Activated B cell treated with CpG ODN at 0.5 μM for 24 hours (primary cell): ENCODE results near the gene PCNP. TPM values are rescaled to one million over a fixed set of nuclear protein-coding genes. Genes with fewer than 3 reads are reported as not detected.

Source experiments
- ATAC-seq: fragments of 200-7000 bp; cut with Tn5 transposase; one replicate; pipeline ENCODE4 v1.10.0; 2021; ENCODE audit warnings: low read depth, mild to moderate bottlenecking, moderate library complexity
- CTCF ChIA-PET: fragments of 350-600 bp; sonication (Branson Sonifier 250); formaldehyde crosslinking; loops from one replicate; lab custom pipeline; 2021; ENCODE audit warnings: antibody characterized with exemption; lab: Charles Lee
- POLR2A ChIA-PET: fragments of 350-600 bp; sonication (Branson Sonifier 250); formaldehyde crosslinking; loops from one replicate; lab custom pipeline; 2021; ENCODE audit warnings: antibody characterized with exemption; lab: Charles Lee
- DNase-seq: peaks from one replicate; pipeline ENCODE4 v3.0.0; 2022
- H3K27ac Mint-ChIP-seq: one replicate; pipeline ENCODE4 v1.8.0; 2020; ENCODE audit warnings: mixed read lengths
- H3K27me3 Mint-ChIP-seq: one replicate; pipeline ENCODE4 v1.8.0; 2021; ENCODE audit warnings: mixed read lengths
- H3K36me3 Mint-ChIP-seq: one replicate; pipeline ENCODE4 v1.8.0; 2021; ENCODE audit warnings: low read depth, mixed read lengths
- H3K4me1 Mint-ChIP-seq: one replicate; pipeline ENCODE4 v1.8.0; 2021; ENCODE audit warnings: mixed read lengths
- H3K4me3 Mint-ChIP-seq: one replicate; pipeline ENCODE4 v1.8.0; 2020; ENCODE audit warnings: mild to moderate bottlenecking, mixed read lengths
- H3K9me3 Mint-ChIP-seq: one replicate; pipeline ENCODE4 v1.8.0; 2020; ENCODE audit warnings: mixed read lengths
- intact Hi-C: fragments of 100-400 bp; cut with micrococcal nuclease; formaldehyde crosslinking; loops from one replicate; pipeline ENCODE4 v1.15.1; 2024
- total RNA-seq: library from RNA; stranded (reverse); gene quantifications from 2 replicates; pipeline ENCODE4 v1.2.3, GENCODE V29; 2022
- TF ChIP-seq, protein P1 (sequence below): fragments of 200-600 bp; IDR thresholded peaks from one replicate; pipeline ENCODE4 v1.8.0; 2022; ENCODE audit warnings: antibody characterized with exemption, mild to moderate bottlenecking

Gene PCNP
- total RNA-seq, 1 donor from 2014 or later: 149 TPM

DNA sequence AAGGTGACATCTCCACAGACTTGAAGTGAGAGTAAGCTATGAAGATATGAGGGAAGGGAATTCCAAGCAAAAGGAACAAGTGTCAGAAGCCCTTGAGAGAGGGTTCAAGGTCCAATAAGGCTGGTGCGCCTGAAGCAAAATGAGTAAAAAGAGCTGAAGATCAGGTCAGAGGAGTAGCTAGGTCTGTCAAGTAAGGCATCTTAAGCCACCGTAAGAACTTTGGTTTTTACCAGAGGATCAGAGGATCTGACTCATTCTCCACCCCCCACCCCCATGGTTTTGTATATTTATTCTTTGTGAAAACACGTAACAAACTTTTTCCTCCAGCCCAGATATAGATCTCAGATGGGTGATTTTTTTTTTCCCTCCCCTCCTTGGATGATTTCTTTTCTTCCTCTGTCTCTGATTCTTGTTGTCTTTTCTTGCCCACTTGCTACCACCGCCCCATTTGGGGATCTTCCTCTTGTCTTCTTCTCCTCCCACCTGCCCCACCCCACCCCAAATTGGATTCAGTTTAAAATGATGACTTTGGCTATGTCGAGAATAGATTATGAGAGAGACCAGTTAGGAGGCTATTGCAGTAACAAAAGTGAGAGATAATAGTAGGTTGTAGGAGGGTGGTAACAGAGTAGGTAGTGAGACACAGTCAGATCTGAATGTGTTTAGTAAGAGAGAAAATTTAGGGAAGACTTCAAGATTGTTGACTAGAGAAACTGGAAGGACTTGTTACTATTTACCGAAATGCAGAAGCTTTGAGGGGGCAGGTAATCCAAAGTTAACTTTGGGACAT lies 6.3 kb upstream of the PCNP start:
- Mint-ChIP-seq H3K27ac (no peak overlapping the region), H3K36me3 (peaks cover 38% of the 10 kb centered on the region), H3K4me1 (peaks cover 28% of the 10 kb centered on the region), H3K27me3 (no peaks in the 10 kb centered on the region), H3K9me3 (no peaks in the 10 kb centered on the region), H3K4me3 (no peak overlapping the region)
- no peak for ATAC-seq
- POLR2A ChIA-PET: no interaction called here
- TF ChIP-seq, protein P1, sequence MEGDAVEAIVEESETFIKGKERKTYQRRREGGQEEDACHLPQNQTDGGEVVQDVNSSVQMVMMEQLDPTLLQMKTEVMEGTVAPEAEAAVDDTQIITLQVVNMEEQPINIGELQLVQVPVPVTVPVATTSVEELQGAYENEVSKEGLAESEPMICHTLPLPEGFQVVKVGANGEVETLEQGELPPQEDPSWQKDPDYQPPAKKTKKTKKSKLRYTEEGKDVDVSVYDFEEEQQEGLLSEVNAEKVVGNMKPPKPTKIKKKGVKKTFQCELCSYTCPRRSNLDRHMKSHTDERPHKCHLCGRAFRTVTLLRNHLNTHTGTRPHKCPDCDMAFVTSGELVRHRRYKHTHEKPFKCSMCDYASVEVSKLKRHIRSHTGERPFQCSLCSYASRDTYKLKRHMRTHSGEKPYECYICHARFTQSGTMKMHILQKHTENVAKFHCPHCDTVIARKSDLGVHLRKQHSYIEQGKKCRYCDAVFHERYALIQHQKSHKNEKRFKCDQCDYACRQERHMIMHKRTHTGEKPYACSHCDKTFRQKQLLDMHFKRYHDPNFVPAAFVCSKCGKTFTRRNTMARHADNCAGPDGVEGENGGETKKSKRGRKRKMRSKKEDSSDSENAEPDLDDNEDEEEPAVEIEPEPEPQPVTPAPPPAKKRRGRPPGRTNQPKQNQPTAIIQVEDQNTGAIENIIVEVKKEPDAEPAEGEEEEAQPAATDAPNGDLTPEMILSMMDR: no peak
- no peak for DNase-seq
- CTCF ChIA-PET: no interaction called here
- intact Hi-C loops: no loop called here

DNA sequence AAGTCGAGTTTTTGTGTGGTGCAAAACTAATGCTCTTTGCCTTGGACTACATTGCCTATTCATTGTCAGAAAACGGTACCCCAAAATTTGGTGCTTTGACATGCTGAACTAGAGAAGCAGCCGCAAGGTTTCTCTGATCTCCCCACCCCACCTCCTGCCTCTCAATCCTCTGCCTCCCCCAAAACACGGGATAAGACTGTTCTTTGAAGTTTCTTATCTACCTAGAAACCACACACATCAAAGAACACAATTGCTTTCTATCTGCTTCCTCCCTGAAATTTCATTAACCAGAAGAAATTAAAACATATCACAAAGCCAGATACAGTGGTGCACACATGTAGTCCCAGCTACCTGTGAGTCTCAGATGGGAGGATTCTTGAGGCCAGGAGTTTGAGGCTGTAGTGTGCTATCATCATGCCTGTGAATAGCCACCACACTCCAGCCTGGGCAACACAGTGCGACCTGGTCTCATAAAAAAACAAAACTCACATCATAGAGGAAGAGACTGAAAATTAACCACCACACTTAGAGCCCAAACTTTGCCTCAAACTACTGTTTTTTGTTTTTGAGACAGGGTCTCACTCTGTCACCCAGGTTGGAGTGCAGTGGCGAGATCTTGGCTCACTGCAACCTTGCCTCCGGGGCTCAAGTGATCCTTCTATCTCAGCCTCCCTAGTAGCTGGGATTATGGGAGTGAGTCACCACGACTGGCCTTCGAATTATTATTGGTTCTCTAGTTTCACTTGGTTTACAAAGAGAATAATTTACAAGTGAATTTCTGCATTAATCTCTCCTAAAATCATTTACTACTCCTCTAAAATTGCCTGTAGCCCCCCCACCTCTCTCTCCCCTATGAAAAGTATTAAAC lies 2.7 kb upstream of the PCNP start:
- no peak for ATAC-seq
- CTCF ChIA-PET: no interaction called here
- intact Hi-C loops: loop anchor here (5.0 to 10.0 kb wide), 3 partner anchors 661 to 1756 kb away; partner anchors contain the start of gene CMSS1
- DNase-seq: no peak
- H3K36me3 Mint-ChIP-seq: peaks cover 33% of the 10 kb centered on the region
- peaks cover 26% of the 10 kb centered on the region for H3K4me1 Mint-ChIP-seq
- TF ChIP-seq, protein P1: no peak
- no peak overlapping the region for H3K27ac Mint-ChIP-seq
- no peak overlapping the region for H3K4me3 Mint-ChIP-seq
- POLR2A ChIA-PET: interaction anchor here (0.6 to 1.2 kb wide), 2 partner anchors 10 to 181 kb away, joined by 10 to 16 read pairs; partner anchors contain the start of gene TRMT10C
- H3K9me3 Mint-ChIP-seq: no peaks in the 10 kb centered on the region
- H3K27me3 Mint-ChIP-seq: no peaks in the 10 kb centered on the region

DNA sequence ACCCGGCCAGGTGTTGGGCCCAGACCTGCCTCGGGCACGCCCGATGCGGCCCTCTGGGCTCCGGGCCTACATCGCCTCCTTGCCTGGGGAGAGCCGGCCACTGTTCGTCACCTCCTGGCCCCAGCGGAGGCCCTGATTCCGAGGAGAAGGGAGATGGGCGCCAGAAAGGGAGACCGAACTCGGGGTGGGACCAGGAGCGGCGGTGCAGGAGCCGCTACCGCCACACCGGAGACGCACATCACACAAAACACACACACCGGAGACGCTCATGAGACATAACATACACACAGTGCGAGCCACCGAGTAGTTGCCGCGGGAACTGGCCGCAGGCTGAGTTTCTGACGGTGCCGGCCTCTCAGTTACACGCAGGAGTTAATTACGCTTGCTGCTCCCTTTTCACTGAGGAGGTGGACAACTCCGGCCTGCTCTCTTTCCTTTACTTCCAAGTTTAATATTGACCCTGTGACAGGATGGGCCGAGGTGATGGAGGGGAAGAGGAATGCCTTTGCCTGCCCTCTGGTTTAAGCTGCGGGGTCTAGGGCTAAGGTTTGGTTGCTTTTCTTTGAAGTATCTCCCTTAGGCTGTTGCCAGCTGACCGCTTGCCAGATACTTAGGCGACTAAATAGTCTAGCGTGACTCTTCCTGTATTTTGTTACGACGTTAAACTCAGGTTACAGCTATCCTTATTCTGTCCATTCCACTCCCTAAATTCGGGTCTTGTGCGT lies 570 bp downstream of the PCNP start:
- Mint-ChIP-seq H3K4me1 (peaks cover 53% of the 10 kb centered on the region), H3K4me3 (peak overlapping the region; percentile 99), H3K27me3 (no peaks in the 10 kb centered on the region), H3K9me3 (no peaks in the 10 kb centered on the region), H3K27ac (peak overlapping the region; percentile 96), H3K36me3 (peaks cover 38% of the 10 kb centered on the region)
- TF ChIP-seq, protein P1: no peak
- ChIA-PET POLR2A (interaction anchor here (1.0 to 3.2 kb wide), 12 partner anchors 12 to 865 kb away, joined by 3 to 94 read pairs (median 4); partner anchors contain the start of genes CEP97, NXPE3, RPL24 and SENP7), CTCF (interaction anchor here (0.8 to 1.8 kb wide), 8 partner anchors 10 to 228 kb away, joined by 3 to 10 read pairs (median 4); partner anchors contain the start of genes TRMT10C and ZBTB11)
- ATAC-seq (peak; percentile 53), DNase-seq (no peak)
- intact Hi-C loops: loop anchor here (1.0 to 10.0 kb wide), 12 partner anchors 20 to 1760 kb away; partner anchors contain the start of genes CEP97, CMSS1, LNP1 and NIT2

DNA sequence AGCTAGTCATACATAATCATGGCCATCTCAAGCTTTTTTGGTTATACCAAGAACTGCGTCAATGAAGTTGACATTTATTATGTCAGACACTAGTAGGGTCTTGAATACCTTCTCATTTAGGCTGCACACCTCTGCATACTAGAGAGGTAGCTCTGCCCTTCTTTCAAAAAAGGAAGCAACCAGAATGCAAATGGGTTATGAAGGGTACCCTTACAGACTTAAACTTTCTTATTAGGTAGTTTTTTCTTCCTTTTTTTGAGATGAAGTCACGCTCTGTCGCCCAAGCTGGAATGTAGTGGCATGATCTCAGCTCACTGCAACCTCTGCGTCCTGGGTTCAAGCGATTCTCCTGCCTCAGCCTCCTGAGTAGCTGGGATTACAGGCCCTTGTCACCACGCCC lies 3.3 kb downstream of the PCNP start:
- Mint-ChIP-seq H3K27me3 (no peaks in the 10 kb centered on the region), H3K27ac (no peak overlapping the region), H3K4me3 (no peak overlapping the region), H3K4me1 (peaks cover 65% of the 10 kb centered on the region), H3K9me3 (no peaks in the 10 kb centered on the region), H3K36me3 (peaks cover 52% of the 10 kb centered on the region)
- TF ChIP-seq, protein P1: no peak
- ChIA-PET CTCF (no interaction called here), POLR2A (no interaction called here)
- intact Hi-C loops: loop anchor here (10.0 kb wide), 2 partner anchors 1532 to 1762 kb away; partner anchors contain the start of gene CMSS1
- DNase-seq (no peak), ATAC-seq (no peak)
